Cardiac fibroblast (primary cell): ENCODE results near the gene NCKAP5.

Source experiments
- DNase-seq, 2 donors: peaks; one replicate each; pipeline versions ENCODE4 v3.0.0 to v3.0.0-alpha.2; 2010; ENCODE audit warnings: low read depth in 2 of 2
- H3K4me3 ChIP-seq, 2 donors: replicated peaks in 1 of 2; 1 replicate in 1 of 2; 2 replicates in 1 of 2; pipeline ENCODE4 v1.5.1; 2011; ENCODE audit warnings: low read depth in 2 of 2, low read length in 2 of 2, mild to moderate bottlenecking in 2 of 2, moderate library complexity in 1 of 2
- TF ChIP-seq, protein P1 (sequence below): IDR thresholded peaks from one replicate; pipeline ENCODE4 v1.5.1; 2011; ENCODE audit warnings: low read depth, mild to moderate bottlenecking, low read length, inconsistent platforms

NCKAP5 gene

DNA sequence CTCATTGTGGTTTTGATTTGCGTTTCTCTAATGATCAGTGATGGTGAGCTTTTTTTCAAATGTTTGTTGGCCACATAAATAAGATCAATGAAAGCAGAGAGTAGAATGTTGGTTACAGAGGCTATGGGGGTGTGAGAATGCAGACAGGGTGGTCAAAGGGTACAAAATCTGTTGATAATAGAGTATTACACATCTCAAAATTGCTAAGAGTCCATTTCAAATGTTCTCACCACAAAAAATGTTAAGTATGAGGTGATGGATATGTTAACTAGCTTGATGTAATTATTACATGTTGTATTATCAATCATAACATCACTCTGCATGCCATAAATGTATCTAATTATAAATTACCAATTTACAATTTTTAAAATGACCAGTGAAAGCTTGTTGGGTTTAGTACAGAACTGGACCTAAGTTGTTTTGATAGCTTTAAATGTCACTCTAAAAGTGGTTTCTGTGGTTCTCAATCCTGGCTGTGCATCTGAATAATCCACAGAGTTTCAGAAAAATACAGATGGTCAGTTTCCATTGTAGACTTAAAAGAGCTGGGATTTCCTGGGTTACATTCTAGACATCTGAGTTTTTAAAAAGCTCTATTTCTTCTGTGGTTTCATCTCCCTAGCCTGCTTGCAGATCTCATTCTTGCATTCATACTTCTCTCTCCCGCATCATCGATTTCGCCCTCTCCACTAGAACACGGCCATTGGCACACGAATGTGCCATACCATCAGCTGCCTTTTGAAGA, 612.2 kb downstream of the NCKAP5 start:
- TF ChIP-seq, protein P1, sequence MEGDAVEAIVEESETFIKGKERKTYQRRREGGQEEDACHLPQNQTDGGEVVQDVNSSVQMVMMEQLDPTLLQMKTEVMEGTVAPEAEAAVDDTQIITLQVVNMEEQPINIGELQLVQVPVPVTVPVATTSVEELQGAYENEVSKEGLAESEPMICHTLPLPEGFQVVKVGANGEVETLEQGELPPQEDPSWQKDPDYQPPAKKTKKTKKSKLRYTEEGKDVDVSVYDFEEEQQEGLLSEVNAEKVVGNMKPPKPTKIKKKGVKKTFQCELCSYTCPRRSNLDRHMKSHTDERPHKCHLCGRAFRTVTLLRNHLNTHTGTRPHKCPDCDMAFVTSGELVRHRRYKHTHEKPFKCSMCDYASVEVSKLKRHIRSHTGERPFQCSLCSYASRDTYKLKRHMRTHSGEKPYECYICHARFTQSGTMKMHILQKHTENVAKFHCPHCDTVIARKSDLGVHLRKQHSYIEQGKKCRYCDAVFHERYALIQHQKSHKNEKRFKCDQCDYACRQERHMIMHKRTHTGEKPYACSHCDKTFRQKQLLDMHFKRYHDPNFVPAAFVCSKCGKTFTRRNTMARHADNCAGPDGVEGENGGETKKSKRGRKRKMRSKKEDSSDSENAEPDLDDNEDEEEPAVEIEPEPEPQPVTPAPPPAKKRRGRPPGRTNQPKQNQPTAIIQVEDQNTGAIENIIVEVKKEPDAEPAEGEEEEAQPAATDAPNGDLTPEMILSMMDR, result no peak
- H3K4me3 ChIP-seq, result no peak overlapping the region
- no peak for DNase-seq

DNA sequence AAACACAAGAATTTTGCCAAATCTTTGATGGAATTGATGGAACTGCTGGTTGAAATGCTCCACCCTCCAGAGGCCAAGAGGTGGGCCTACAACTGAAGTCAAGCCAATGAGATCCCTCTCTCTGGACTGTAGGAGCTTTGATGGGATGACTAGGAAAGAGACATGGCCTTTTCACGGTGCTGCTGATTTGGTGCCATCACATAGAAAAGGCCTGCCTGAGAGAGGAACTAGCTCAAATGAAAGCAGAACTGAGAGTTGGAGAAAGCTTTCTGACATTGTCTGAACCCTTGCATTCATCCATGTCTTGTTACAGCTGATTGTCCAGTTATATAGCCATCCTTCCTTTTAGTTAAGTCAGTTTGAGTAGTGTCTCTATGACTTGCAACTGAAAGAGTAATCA, 614.5 kb downstream of the NCKAP5 start:
- no peak for DNase-seq

DNA sequence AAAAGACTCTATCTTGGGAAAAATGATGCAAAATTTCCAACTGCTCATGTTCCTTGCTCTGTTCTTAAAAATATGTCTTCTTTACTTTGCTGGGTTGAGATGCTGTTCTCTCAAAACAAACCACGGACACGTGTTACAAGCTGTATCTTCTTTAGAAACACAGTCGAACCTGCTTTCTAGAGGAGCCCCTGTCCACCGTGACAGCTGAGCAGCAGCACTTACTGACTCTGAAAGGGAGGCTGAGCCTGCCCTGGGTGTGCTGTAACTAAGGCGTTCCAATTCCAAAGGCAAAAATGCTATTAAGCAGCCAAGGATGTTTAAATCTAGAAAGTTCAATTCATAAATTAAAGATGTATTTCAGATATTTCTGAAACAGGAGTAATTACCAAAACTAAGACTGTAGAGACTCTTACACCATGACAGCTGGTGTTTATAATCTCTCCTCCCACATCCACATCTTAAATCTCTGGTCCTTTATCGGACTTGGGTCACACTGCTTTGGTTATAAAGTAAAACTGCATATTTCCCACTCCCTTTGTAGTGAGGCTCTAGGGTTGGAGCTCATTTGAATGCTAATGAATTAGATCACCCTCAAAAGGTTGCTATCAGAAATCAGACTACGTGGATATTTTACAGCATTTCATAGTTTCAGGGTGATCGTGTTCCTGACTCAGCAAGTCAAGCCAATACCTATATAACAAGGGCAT, 617.1 kb downstream of the NCKAP5 start:
- TF ChIP-seq, protein P1, result no peak
- no peak for DNase-seq
- no peak overlapping the region for H3K4me3 ChIP-seq

More for the DNA sequence above, 614.5 kb downstream of the NCKAP5 start:
- H3K4me3 ChIP-seq, result no peak overlapping the region
- TF ChIP-seq, protein P1, result no peak

DNA sequence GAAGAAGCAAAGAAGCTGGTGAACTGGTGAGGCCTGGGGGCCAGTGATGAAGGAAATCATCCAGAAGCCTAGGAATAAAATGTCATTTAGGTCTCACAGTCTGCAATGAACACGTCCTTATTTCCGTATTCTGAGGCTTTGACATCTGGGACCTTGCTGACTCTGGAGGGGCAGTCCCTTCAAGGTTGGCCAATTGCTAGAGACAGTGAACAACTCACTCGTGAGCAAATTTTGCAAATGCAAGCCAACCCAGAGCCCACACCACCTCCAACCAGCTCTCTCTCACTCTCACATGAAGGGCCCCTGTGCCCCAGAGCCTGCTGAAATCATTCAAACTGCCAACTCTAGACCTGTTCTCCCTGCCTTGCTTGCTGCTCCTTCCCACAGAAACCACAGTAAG, 619.2 kb downstream of the NCKAP5 start:
- TF ChIP-seq, protein P1, result no peak
- DNase-seq, result no peak

DNA sequence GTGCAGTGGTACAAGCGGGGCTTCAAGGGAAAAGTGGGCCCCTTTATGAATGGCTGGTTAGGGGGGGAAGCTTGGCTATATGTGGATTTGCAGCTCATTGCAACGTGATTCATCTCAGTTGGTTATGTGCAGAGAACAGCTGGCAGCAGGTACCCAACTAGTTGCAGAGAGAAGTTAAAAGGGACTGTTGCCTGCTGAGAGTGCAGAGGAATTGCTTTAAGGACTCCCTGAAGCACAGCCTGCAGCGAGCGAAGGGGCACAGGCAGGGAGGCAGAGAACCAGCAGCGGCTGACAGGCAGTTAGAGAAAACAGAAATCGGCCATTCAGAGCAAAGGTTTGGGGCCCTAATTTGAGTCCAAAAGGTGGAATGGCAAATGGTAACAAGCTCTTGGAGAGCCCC, 620.1 kb downstream of the NCKAP5 start:
- TF ChIP-seq, protein P1, result no peak
- DNase-seq, result no peak
- no peak overlapping the region for H3K4me3 ChIP-seq

More for the DNA sequence above, 619.2 kb downstream of the NCKAP5 start:
- no peak overlapping the region for H3K4me3 ChIP-seq

DNA sequence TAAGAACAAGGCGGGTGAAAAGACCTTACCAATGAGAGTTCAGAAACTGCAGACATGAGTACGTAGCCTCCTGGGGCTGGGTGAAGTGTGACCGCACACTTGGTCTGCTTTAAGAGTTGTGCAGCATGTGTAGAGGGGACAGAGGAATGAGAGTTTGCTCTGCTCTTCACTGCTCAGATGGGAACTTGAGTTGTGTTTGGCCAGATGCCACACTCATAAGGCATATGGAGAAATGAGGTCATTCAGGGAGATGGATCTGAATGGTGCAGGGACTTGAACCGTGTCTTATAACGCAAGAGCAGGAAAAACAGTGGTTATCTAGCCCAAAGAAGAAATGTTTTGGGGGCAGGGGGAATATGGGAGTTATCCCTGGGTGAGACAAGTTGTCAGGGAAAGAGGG, 624.4 kb downstream of the NCKAP5 start:
- peak in 1 of 2 donors; percentile 56 for DNase-seq
- no peak overlapping the region for H3K4me3 ChIP-seq
- TF ChIP-seq, protein P1, result no peak
